ENCODE measurements around the gene ADGRV1. TPM values are rescaled to one million over a fixed set of nuclear protein-coding genes. Genes with fewer than 3 reads are reported as not detected.

ADGRV1 gene
- total and polyA plus RNA-seq, 7 donors, result 0.05 to 0.83 (median 0.11) TPM; not detected in 1

GRCh38 chr5:91020065-91020800, 461.6 kb downstream of the ADGRV1 start:
- Histone ChIP-seq H3K4me1 (peaks cover 58% of the 10 kb centered on the region), H3K27me3 (ENCODE audit: insufficient read depth in 3 of 3, low read length in 2 of 3) (no peaks in the 10 kb centered on the region), H3K36me3 (ENCODE audit: insufficient read depth in 1 of 2, low read depth in 1 of 2) (no peaks in the 10 kb centered on the region), H3K4me3 (no peak overlapping the region), H3K27ac (peak overlapping the region; percentile 26), H3K9me3 (no peaks in the 10 kb centered on the region)
- intact Hi-C loops (cut with DNase I), result no loop called here
- peak; percentile 26 to 78 (median 58) for ATAC-seq
- DNase-seq, result no peak
- WGBS, 3 donors, result 47 to 74% (median 58%) methylated on average over 6 of the region's 6 CpGs
- TF ChIP-seq, protein P1, sequence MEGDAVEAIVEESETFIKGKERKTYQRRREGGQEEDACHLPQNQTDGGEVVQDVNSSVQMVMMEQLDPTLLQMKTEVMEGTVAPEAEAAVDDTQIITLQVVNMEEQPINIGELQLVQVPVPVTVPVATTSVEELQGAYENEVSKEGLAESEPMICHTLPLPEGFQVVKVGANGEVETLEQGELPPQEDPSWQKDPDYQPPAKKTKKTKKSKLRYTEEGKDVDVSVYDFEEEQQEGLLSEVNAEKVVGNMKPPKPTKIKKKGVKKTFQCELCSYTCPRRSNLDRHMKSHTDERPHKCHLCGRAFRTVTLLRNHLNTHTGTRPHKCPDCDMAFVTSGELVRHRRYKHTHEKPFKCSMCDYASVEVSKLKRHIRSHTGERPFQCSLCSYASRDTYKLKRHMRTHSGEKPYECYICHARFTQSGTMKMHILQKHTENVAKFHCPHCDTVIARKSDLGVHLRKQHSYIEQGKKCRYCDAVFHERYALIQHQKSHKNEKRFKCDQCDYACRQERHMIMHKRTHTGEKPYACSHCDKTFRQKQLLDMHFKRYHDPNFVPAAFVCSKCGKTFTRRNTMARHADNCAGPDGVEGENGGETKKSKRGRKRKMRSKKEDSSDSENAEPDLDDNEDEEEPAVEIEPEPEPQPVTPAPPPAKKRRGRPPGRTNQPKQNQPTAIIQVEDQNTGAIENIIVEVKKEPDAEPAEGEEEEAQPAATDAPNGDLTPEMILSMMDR (IDR thresholded peaks at IDR 0.05), result no peak

GRCh38 chr5:91022518-91022917, 463.9 kb downstream of the ADGRV1 start:
- WGBS, 3 donors, result 17 to 60% (median 20%) methylated on average over 2 of the region's 2 CpGs

DNA sequence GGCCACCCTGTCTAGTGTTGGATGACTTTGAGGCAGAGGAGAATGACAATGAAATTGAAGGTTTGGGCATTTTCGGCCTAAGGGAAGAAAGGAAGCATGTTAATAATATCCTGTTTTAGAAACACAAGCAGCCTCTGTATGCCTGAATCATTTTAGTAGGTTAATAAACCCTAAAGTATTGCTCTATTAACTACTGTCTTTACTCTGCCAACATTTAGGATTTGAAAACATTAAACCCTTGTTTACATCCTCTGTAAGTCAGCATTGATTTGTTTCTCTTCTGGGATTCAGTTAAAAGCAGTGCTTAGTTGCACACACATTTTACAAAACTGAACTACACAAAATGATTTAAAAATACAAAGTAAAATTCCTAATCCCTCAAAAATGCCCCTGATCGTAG, 465.6 kb downstream of the ADGRV1 start:
- H3K4me1 ChIP-seq, result peaks cover 48% of the 10 kb centered on the region
- peak overlapping the region; percentile 21 for H3K4me3 ChIP-seq
- no peak for ATAC-seq
- no peak for DNase-seq
- no peaks in the 10 kb centered on the region for H3K27me3 ChIP-seq (ENCODE audit: insufficient read depth in 3 of 3, low read length in 2 of 3)
- no peaks in the 10 kb centered on the region for H3K36me3 ChIP-seq (ENCODE audit: insufficient read depth in 1 of 2, low read depth in 1 of 2)
- no peaks in the 10 kb centered on the region for H3K9me3 ChIP-seq
- 59 to 78% (median 70%) methylated on average over 2 of the region's 2 CpGs for WGBS, 3 donors
- intact Hi-C loops (cut with DNase I), result no loop called here
- TF ChIP-seq, protein P1 (IDR thresholded peaks at IDR 0.05), result no peak
- no peak overlapping the region for H3K27ac ChIP-seq

More at GRCh38 chr5:91022518-91022917, 463.9 kb downstream of the ADGRV1 start:
- Histone ChIP-seq H3K9me3 (no peaks in the 10 kb centered on the region), H3K36me3 (ENCODE audit: insufficient read depth in 1 of 2, low read depth in 1 of 2) (no peaks in the 10 kb centered on the region), H3K4me1 (peaks cover 58% of the 10 kb centered on the region), H3K27me3 (ENCODE audit: insufficient read depth in 3 of 3, low read length in 2 of 3) (no peaks in the 10 kb centered on the region), H3K4me3 (no peak overlapping the region), H3K27ac (peak overlapping the region; percentile 23)
- intact Hi-C loops (cut with DNase I), result no loop called here
- ATAC-seq, result no peak
- no peak for DNase-seq
- TF ChIP-seq, protein P1 (IDR thresholded peaks at IDR 0.05), result no peak

DNA sequence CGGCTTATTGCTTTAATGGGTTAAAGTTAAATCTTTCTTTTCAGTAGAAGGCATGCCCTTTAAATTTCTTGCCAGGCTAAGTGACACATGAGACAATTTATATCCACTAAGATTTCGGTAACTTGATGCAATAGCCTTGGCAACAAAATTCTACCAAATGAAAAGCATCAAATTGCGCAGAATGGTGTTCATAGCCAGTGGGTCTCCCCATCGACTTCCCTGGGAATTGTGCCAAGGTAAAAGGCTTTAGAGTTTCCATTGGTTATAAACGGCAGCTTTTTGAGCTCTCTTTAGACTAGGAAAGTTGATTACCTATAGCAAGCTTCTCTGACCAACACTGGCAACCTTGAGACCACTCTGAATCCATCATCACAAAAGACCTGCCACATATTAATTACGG, 466.1 kb downstream of the ADGRV1 start:
- H3K36me3 ChIP-seq (ENCODE audit: insufficient read depth in 1 of 2, low read depth in 1 of 2), result no peaks in the 10 kb centered on the region
- 28 to 49% (median 34%) methylated on average over 6 of the region's 6 CpGs for WGBS, 3 donors
- DNase-seq (no peak), ATAC-seq (peak in 1 of 4 donors; percentile 57)
- no peak overlapping the region for H3K27ac ChIP-seq
- H3K4me3 ChIP-seq, result peak overlapping the region; percentile 21
- H3K27me3 ChIP-seq (ENCODE audit: insufficient read depth in 3 of 3, low read length in 2 of 3), result no peaks in the 10 kb centered on the region
- no peaks in the 10 kb centered on the region for H3K9me3 ChIP-seq
- intact Hi-C loops (cut with DNase I), result no loop called here
- H3K4me1 ChIP-seq, result peaks cover 44% of the 10 kb centered on the region
- TF ChIP-seq, protein P1 (IDR thresholded peaks at IDR 0.05), result no peak
